Sigmoid colon (tissue), 4 donors: ENCODE results near the gene SPART.

Experiments used
- CTCF ChIP-seq, 4 experiments: fragments of 450-650 bp in 3 of 4; fragments of 200-600 bp in 1 of 4; IDR thresholded peaks; one replicate each; pipeline ENCODE4 v1.5.1; 2016 to 2019; ENCODE audit warnings: antibody characterized with exemption in 4 of 4, mild to moderate bottlenecking in 3 of 4, moderate library complexity in 2 of 4
- EP300 ChIP-seq, 4 donors: sonication (generic); formaldehyde crosslinking; IDR thresholded peaks; one replicate each; pipeline ENCODE4 v1.6.1; 2017; ENCODE audit warnings: antibody characterized with exemption in 4 of 4
- POLR2A ChIP-seq, 2 donors: fragments of 450-650 bp; IDR thresholded peaks; one replicate each; pipeline ENCODE4 v1.6.1; 2016; ENCODE audit warnings: antibody characterized with exemption in 2 of 2, mild to moderate bottlenecking in 2 of 2, moderate library complexity in 2 of 2
- POLR2AphosphoS5 ChIP-seq, 4 donors: sonication (generic); formaldehyde crosslinking; IDR thresholded peaks; one replicate each; pipeline ENCODE4 v1.6.1; 2017; ENCODE audit warnings: antibody characterized with exemption in 4 of 4

DNA sequence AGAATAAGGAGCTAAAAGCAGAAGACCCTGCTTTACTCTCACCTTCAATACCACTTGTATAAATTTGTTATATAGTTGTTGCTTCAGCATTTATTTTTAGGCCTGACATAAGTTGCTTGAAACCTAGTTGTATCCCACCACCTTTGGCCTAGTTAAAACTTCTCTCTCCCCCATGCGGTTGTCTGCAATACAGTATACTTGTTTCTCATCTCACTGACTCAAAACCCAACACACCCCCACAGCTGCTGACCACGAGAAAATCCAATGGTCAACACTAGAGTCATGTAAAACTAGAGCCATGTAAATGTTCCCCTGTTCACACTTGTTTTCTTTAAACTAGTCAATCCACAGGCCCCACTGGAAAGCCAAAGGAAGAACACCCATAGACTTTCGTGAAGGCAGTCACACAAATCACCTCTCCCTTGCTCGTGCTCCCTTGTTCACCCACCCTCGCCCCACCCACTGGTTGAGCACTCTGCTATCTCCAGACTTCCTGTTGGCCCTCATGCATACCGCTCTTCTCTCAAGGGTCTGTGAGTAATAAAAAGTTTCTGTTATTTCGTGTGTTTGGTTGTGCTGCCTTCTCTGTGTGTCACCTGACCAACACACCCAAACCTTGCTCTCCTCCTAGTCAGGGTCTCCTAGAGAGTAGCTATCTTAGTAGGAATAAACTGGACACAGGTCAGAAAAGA lies 35.6 kb downstream of the SPART start:
- TF ChIP-seq POLR2AphosphoS5 (IDR thresholded peaks at IDR 0.05) (no peak), CTCF (IDR thresholded peaks at IDR 0.05) (no peak), POLR2A (IDR thresholded peaks at IDR 0.05) (no peak), EP300 (IDR thresholded peaks at IDR 0.05) (no peak)
